Cardiac septum (tissue), 1 donor: ENCODE results near the gene SCN1B. TPM values are rescaled to one million over a fixed set of nuclear protein-coding genes. Genes with fewer than 3 reads are reported as not detected.
A peak's percentile ranks its signal among the peaks of the same experiment; 100 is the strongest.

ENCODE experiments used
- DNase-seq: peaks from one replicate; pipeline ENCODE4 v3.0.0-alpha.2; 2020; ENCODE audit warnings: low spot score
- intact Hi-C: fragments of 100-400 bp; cut with DNase I; formaldehyde crosslinking; loops from one replicate; pipeline ENCODE4 v1.14.0; 2022
- total RNA-seq: library from RNA; stranded (reverse); fragmentation: NEBNext Ultra II Directional; extraction: Animal tissue kit (Norgen Biotek cat#: 25700); gene quantifications from one replicate; pipeline ENCODE4 v1.2.1, GENCODE V29; 2021
- donor health status: DM: no; HTN: no; CAD: no.

Gene SCN1B
- total RNA-seq, 1 donor from 2014 or later: 58.7 TPM

DNA sequence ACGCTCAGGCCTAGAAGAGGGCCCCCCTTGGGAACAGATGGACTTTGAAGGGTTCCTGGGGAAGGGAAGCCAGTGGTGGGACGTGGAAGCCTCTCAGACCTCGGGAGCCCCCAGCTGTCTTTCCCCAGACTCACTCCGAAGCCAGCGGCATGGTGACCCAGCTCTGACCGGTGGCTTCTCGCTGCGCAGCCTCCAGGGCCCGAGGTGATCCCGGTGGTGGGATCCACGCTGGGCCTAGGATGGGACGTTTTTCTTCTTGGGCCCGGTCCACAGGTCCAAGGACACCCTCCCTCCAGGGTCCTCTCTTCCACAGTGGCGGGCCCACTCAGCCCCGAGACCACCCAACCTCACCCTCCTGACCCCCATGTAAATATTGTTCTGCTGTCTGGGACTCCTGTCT is 35.9 kb downstream of the SCN1B start:
- no peak for DNase-seq
- intact Hi-C loops: loop anchor here (2.0 kb wide), 1 partner anchor 69 kb away; the partner anchor contains the start of gene LGI4

DNA sequence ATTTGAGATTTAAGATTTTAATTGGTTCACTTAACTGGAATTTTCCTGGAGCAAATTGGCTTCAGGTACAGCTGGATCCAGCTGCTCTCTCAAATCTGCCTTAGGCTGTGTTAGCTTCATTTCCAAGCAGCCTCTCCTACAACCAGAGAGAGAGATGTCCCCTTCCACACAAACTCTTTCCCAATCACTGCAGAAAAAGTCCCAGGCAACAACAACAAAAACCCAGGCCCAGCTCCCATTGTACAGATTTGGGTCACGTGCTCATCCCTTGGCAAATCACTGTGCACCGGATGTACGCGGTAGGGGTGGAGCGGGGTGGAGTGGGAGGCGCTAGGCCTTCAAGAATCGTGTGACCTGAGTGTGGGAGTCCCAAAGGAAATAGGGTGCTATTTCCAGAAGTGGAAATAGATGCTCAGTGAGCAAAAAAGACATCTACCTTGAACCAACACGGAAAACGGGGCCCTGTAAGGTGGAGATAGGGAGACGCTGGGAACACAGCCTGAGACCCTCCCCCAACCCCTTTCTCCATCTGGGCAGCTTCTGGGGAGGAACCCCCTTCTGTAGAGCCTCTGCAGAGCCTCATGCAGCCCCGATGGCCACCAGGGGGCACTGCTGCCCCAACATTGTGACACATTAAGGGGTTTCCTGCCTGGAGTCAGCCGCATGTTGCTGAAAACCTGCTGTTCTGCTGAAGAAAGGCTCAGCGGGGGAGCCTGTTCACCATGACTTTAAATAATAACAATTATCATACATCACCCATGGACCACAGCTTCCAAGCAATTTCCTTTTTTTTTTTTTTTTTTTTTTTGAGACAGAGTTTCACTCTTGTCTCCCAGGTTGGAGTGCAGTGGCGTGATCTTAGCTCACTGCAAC is 36.7 kb downstream of the SCN1B start:
- intact Hi-C loops: loop anchor here (2.0 kb wide), 1 partner anchor 68 kb away; the partner anchor contains the start of gene LGI4
- DNase-seq: peak; percentile 87

DNA sequence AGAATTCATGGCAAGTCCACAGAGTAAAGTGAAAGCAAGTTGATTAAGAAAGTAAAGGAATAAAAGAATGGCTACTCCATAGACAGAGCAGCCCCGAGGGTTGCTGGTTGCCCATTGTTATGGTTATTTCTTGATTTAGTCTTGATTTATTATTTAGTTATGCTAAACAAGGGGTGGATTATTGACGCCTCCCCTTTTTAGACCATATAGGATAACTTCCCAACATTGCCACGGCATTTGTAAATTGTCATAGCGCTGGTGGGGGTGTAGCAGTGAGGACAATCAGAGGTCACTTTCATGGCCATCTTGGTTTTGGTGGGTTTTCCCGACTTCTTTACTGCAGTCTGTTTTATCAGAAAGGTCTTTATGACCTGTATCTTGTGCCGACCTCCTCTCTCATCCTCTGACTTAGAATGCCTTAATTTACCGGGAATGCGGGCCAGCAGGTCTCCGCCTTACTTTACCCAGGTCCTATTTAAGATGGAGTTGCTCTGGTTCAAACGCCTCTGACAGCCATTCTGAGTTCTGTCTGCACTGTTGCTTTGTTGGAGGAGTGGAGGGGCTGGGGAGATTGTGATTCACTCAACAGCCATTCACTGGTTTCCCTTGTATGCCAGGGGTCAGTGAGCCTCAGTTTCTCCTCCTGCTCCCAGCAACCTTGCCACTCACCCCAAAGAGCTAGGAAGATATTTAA is 38.8 kb downstream of the SCN1B start:
- intact Hi-C loops: no loop called here
- DNase-seq: no peak

DNA sequence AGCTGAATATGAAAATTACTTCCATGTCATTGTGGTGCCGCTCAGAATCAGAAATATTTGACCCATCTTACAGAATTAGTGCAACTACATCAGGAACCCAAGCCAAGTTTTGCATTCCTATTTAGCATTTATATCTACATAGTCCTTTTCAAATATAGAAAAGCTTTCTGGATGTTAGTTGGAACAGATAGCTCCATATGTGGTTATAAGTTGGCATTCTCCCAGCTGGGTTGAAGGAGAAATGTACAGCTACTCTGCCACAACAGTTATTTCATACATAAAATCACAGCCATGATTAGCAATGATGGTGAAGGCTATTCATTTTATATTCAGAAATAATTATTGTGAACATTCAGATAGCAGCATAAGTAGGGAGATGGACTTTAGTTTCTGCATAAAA is 39.4 kb downstream of the SCN1B start:
- intact Hi-C loops: no loop called here
- DNase-seq: no peak

DNA sequence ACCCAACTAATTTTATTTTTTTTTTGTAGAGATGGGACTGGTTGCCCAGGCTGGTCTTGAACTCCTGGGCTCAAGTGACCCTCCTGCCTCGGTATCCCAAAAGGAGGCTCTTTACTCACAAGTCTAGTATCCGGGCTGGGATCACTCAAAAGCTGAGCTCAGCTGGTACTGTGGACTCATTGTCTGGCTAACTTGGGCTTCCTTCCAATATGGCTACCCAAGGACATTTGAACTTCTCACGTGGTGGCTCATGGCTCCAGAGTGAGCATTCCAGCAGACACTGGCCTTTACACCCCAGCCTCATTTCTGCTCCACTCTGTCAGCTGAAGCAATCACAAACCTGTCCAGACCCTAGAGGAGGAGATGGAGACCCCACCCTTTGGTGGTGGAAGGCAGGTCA is 40.2 kb downstream of the SCN1B start:
- DNase-seq: no peak
- intact Hi-C loops: no loop called here

DNA sequence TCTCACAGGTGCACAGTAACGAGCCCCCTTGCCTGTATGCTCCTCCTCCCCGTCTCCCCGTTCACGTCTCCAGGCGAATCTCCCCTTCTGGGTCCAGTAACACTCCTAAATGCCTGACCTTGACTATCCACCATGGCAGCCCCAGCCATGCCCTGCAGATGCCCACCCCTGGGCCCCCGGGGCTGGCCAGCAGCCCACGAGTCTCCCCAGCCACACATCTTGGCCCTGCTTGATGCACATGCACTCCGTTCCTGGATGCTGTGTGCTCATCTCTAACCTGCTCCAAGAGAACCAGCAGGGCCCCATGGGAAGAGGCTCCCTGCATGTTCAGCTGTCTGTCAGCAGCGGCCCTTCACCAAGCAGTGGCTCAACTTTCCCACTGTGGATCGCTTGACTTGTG is 43.2 kb downstream of the SCN1B start:
- intact Hi-C loops: no loop called here
- DNase-seq: no peak

DNA sequence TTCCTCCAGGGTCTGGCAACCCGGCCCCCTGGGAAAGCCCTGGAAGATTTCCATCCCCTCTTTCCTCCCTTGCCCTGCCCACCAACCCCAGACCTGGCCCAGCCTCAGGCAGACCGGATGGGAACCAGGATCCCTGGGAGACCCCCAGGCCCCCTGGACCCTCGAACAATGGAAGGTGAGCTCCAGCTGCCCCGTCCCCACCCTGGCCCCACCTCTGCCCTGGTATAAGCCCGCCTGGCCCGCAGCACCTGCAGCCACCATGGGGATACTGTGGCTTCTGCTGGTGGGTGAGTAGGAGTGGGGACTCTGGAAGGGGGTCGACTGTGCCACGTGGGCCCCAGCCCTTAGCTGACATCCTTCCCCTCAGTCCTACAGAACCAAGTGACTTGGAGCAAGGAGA is 43.7 kb downstream of the SCN1B start:
- DNase-seq: no peak
- intact Hi-C loops: no loop called here

DNA sequence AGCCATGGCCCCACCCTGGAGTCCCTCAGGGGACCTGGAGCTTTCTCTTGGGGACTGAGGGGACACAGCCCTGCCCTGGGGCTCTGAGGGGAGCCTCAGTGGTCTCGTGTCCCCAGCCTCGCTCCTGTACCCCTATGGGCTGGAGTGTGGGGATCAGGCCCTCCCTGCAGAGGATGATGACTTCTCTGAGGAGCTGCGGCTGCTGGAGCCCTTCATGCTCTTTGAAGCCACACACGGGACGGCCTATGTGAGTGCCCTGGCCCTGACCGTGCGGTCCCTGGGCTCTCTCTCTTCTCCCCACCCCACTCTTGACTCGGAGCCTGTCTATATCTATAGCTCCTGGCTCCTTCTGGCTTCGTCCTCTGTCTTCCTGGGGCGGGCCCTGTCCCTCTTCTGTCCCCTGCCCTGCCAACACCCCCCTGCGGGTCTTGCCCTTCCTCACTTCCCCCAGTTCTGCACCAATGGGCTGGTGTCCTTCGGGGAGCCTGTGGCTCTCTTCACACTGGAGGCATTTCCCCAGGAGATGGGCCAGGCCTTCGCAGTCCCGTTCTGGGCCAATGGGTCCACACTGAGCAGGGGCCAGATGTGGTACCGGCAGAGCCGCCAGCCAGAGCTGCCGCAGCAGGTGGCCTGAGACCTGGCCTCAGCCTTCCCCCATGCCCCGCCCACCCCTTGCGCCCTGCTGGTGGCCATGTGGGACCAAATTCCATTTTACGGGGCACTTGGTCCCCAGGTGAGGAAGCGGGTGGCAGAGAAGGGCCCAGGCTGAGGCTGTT is 44.3 kb downstream of the SCN1B start:
- intact Hi-C loops: no loop called here
- no peak for DNase-seq

DNA sequence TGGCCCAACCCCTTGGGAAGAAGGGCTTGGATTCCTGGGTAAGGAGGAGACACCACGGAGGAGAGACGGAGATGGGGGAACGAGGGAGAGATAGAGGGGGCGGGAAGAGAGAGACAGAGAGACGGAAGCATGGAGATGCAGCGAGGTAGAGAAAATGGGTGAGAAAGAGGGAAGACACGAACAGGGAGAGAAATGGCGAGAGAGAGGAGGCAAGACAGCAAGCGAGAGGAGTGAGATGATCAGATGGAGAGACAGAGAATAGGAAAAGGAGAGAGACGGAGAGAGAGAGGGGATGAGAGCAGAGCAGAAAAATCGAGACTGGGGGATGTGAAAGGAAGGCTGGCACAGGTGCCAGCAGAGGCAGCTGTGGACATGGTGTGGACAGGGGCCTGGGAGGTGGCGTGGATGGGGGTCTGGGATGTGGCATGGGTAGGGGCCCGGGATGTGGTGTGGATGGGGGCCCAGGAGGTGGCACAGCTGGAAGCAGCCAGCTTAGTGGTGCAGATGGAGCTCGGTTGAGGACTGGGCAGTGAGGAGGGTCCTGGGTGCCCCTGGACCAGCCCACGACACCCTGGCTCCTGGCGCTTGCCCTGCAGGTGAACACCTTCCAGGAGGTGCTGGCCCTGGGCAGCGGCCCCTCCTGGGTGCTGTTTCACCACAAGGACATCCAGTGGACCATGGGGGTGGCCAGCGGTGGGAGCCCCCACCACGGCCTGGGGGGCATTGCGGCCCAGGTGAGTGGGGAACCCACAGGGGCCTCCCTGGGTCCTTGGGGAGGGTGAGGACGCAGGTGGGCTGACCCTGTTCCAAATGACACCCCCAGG is 45.1 kb downstream of the SCN1B start:
- DNase-seq: no peak
- intact Hi-C loops: no loop called here

DNA sequence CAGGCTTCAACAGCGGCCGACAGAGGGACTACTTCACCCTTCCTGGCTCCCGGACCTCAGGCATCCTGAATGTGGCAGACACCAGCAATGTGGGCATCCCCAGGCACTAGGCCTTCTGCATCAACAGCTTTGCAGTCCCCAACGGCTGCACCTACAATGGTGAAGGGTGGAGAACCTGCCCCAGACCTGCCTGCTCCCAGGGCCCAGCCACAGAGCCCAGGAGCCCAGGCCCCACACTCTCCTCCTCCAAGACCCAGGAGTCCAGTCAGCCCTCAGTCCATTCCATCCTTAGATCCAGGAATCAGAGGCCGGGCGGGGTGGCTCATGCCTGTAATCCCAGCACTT is 45.7 kb downstream of the SCN1B start:
- no peak for DNase-seq
- intact Hi-C loops: no loop called here

DNA sequence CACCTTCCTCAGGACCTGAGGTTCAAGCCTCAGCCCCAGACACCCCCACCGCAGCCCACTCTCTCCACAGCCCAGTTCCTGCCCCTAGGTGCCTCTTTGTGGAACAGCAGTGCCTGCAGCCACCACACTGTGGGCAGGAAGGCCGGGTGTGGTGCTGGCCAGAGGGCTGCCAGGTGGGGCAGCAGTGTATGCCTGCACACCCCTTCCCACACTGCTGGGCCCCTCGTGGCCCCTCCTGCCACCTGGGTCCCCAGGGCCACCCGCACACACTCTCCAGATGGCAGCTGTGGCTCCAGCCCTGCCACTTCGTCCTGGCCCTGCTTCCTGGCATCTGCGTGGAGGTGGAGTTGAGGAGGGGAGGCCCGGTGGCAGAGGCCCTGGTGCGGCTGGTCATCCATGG is 46.4 kb downstream of the SCN1B start:
- DNase-seq: no peak
- intact Hi-C loops: no loop called here

DNA sequence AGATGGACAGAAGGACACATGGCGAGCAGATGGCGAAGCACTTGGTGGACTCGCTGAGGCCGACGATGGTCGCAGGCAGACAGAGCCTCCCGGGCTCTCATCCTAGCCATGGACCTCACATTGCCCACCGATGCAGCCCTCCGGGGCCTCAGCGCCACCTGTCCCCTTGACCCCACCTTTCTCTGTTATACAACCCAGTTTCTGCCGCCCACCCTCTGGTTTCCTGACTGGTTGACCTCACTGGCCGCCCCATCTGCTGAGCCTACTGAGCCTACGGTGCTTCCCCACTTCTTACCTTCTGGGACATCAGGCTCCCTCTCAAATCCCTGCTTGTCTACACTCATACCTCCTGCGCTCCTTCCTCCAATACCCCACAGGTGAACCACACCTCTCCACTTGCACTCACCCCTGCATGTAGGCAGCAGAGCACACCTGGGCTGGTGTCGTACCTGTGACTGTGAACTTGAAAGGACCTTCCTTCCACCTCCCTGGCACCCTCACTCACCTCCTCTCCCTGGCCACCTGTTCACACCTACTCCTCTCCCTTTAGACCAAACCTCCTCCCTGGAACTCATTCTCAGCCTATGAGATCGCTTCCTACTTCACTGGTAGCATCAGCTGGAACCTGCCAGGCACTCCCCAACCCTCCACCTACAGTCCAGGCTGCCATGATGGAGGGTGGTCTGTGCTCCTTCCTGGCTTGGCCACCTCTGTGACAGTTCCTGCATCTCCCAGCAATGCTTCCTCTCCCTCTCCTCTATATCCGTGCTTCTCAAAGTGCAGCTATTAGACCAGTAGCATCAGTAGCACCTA is 47.3 kb downstream of the SCN1B start:
- intact Hi-C loops: no loop called here
- DNase-seq: no peak

DNA sequence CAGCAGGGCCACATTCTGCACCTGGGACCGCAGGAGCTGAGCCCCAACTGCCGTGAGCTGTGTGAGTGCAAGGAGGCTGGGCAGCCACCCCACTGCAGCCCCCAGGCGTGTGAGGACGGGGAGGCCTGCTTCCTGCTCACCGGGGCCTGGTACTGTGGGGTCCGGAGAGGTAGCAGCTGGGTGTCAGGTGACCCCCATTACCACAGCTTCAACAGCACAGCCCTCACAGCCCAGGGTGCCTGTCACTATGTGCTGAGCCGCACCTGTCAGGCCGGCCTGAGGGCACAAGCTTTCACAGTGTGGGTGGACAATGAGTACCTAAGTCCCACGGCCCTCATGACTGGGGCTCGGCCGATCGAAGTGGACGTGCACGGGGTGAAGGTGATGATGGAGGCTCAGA is 49.6 kb downstream of the SCN1B start:
- intact Hi-C loops: no loop called here
- no peak for DNase-seq

DNA sequence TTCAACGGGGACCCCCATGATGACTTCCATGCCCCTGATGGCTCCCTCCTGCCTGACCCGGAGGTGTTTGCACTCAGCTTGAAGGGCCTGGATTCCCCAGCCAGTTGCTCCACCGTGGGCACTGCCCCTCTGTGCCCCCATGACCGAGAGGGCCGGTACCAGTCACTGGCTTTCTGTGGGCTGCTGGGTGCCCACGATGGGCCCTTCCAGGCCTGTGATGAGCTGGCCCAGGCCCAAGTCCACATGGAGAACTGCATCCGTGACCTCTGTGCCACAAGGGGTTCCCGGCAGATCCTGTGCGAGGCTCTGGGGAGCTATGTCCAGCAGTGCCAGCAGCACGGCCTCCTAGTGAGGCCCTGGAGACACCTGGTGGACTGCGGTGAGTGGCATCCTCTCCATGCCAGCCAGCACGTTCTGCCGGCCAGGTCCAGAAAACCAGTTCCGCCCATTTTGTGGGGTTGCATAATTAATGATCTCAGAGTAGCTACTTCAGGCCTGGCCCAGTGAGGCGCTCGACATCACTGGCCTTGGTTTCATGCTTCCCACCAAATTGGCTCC is 50.4 kb downstream of the SCN1B start:
- no peak for DNase-seq

DNA sequence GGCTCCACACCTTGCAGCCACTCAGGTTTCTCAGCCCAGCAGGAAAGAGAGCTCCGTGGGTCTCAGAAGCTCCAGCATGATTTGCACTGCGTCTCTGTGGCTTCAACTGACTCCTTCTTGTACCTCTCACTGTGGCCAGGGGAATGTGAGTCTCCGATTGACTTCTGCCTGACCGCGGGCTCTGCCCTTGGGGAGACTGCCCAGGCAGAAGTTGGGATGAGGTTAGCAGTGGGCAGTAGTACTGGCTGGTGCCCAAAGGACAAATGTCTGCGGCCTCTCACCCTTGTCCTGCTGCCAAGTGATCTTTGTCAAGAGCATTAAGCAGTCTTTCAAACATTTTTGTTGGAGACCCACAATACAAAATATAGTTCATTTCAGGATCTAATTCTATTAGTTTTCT is 50.9 kb downstream of the SCN1B start:
- no peak for DNase-seq
- intact Hi-C loops: no loop called here

More for the DNA sequence above, 50.4 kb downstream of the SCN1B start:
- intact Hi-C loops: no loop called here

DNA sequence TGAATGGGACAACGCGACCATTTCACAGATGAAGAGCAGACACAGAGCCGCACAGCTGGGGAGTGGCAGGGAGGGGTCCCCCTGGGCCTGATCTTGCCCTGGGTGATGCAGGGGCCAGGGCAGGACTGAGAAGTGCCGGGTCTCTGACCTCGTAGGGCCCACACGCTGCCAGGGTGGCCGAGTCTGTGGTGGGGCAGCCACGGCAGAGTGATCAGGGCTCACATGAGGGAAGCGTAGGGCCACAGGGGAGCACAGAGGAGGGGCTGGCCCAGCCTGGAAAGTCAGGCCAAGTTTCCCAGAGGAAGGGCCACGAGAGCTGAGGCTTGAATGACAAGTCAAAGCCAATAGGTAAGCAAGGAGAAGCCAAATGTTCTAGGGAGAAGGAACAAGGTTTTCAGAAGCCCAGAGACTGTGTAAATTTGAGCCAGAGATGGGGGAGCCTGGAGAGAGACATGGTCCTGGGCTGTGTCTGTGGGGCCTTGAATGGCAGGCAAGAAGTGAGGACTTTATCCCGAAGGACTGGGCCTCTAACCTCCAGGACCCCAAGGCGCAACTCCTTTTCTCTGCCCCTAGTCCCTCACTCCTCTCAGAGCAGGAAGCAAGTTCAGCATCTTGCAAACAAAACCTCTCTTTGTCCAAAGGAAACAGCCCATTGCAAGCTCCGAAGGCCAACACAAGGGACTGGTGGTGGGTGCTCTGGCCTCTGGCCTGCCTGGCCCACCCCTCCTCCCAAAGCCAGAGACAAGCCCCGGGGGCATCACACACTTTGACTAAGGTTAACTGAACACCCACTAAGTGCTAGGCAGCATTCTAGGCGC is 53.6 kb downstream of the SCN1B start:
- intact Hi-C loops: no loop called here
- DNase-seq: no peak

DNA sequence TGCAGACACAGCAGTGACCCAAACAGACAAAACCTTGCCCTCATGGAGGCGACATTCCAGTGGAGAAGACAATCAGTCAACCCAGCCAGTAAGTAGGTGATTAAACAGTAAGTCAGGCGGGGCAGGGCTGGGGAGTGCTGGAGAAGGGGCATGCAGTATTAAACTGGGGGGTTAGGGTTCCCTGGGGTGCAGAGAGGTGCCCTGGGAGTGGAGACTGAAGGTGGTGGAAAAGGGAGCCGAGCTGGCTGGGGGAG is 54.2 kb downstream of the SCN1B start:
- intact Hi-C loops: no loop called here
- DNase-seq: no peak

DNA sequence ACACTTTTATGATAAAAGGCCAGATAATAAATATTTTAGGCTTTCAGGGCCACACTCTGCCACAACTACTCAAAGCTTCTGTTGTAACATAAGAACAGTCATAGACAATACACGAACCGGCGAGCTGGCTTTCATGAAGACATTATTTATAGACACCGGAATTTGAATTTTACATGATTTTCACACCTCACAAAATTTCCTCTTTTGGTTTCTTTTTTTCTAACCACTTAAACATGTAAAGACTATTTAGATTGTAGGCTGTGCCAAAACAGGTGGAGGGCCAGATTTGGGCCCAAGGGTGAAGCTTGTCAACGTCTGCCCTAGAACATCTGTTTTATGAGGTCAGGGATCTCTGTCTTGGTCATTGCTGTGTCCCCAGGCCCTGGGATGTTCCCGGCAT is 55.7 kb downstream of the SCN1B start:
- intact Hi-C loops: loop anchor here (5.0 kb wide), 1 partner anchor 114 kb away; no protein-coding TSS in a partner anchor

More for the DNA sequence above, 55.7 kb downstream of the SCN1B start:
- no peak for DNase-seq
